HEK293 (cell line): ENCODE measurements around the gene SFXN4.

Source experiments
- KLF8 ChIP-seq: fragments of 450-650 bp; formaldehyde crosslinking; IDR thresholded peaks from 2 replicates; pipeline ENCODE4 v1.5.1; 2016; ENCODE audit warnings: missing biosample characterization, missing genetic modification characterization
- KLF9 ChIP-seq: fragments of 450-650 bp; formaldehyde crosslinking; IDR thresholded peaks from 2 replicates; pipeline ENCODE4 v1.5.1; 2016; ENCODE audit warnings: missing biosample characterization, missing genetic modification characterization, low read depth
- MYNN ChIP-seq: fragments of 450-650 bp; formaldehyde crosslinking; IDR thresholded peaks from 2 replicates; pipeline ENCODE4 v1.5.1; 2016; ENCODE audit warnings: missing biosample characterization, missing genetic modification characterization, borderline replicate concordance
- REPIN1 ChIP-seq: fragments of 450-650 bp; formaldehyde crosslinking; IDR thresholded peaks from 2 replicates; pipeline ENCODE4 v1.5.1; 2017; ENCODE audit warnings: missing biosample characterization, missing genetic modification characterization, low read depth
- SP3 ChIP-seq: fragments of 450-650 bp; formaldehyde crosslinking; IDR thresholded peaks from 2 replicates; pipeline ENCODE4 v1.5.1; 2016; ENCODE audit warnings: missing biosample characterization, missing genetic modification characterization
- SP7 ChIP-seq: fragments of 450-650 bp; formaldehyde crosslinking; IDR thresholded peaks from 2 replicates; pipeline ENCODE4 v1.5.1; 2016; ENCODE audit warnings: missing biosample characterization, missing genetic modification characterization
- TCF7L2 ChIP-seq: IDR thresholded peaks from 2 replicates; pipeline ENCODE4 v1.6.1; 2011; ENCODE audit warnings: low read depth, mild to moderate bottlenecking, inconsistent platforms, low read length, moderate library complexity, borderline replicate concordance
- WT1 ChIP-seq: fragments of 450-650 bp; formaldehyde crosslinking; IDR thresholded peaks from 2 replicates; pipeline ENCODE4 v1.5.1; 2016; ENCODE audit warnings: missing biosample characterization, missing genetic modification characterization
- ZBTB1 ChIP-seq: fragments of 450-650 bp; formaldehyde crosslinking; IDR thresholded peaks from 2 replicates; pipeline ENCODE4 v1.5.1; 2016; ENCODE audit warnings: missing biosample characterization, missing genetic modification characterization
- ZNF114 ChIP-seq: fragments of 450-650 bp; formaldehyde crosslinking; IDR thresholded peaks from 2 replicates; pipeline ENCODE4 v1.5.0; 2017; ENCODE audit warnings: missing biosample characterization, missing genetic modification characterization
- ZNF133 ChIP-seq: fragments of 450-650 bp; formaldehyde crosslinking; IDR thresholded peaks from 2 replicates; pipeline ENCODE4 v1.5.1; 2016; ENCODE audit warnings: missing biosample characterization, missing genetic modification characterization
- ZNF19 ChIP-seq: fragments of 450-650 bp; formaldehyde crosslinking; IDR thresholded peaks from 2 replicates; pipeline ENCODE4; 2016; ENCODE audit warnings: missing biosample characterization, missing genetic modification characterization, low read depth
- ZNF2 ChIP-seq: fragments of 450-650 bp; formaldehyde crosslinking; IDR thresholded peaks from 2 replicates; pipeline ENCODE4 v1.5.1; 2016; ENCODE audit warnings: missing biosample characterization, missing genetic modification characterization
- ZNF239 ChIP-seq: fragments of 450-650 bp; formaldehyde crosslinking; IDR thresholded peaks from 2 replicates; pipeline ENCODE4 v1.5.1; 2016; ENCODE audit warnings: missing biosample characterization, missing genetic modification characterization
- ZNF341 ChIP-seq: fragments of 450-650 bp; formaldehyde crosslinking; IDR thresholded peaks from 2 replicates; pipeline ENCODE4; 2016; ENCODE audit warnings: low read depth, missing biosample characterization, missing genetic modification characterization
- ZNF350 ChIP-seq: fragments of 450-650 bp; formaldehyde crosslinking; IDR thresholded peaks from 2 replicates; pipeline ENCODE4 v1.5.0; 2017; ENCODE audit warnings: missing biosample characterization, mild to moderate bottlenecking, missing genetic modification characterization
- ZNF354C ChIP-seq: fragments of 450-650 bp; formaldehyde crosslinking; IDR thresholded peaks from 2 replicates; pipeline ENCODE4 v1.5.1; 2016; ENCODE audit warnings: missing biosample characterization, missing genetic modification characterization, low read depth, borderline replicate concordance
- ZNF518A ChIP-seq: fragments of 450-650 bp; formaldehyde crosslinking; conservative IDR thresholded peaks from 2 replicates; pipeline ENCODE4 v1.5.1; 2016; ENCODE audit warnings: low read depth, missing biosample characterization, missing genetic modification characterization
- ZNF521 ChIP-seq: fragments of 450-650 bp; formaldehyde crosslinking; IDR thresholded peaks from 2 replicates; pipeline ENCODE4 v1.5.1; 2017; ENCODE audit warnings: missing biosample characterization, mild to moderate bottlenecking, missing genetic modification characterization
- ZNF529 ChIP-seq: fragments of 450-650 bp; formaldehyde crosslinking; IDR thresholded peaks from 2 replicates; pipeline ENCODE4 v1.5.1; 2017; ENCODE audit warnings: missing genetic modification characterization, missing biosample characterization; ENCODE audit not compliant: insufficient replicate concordance
- ZNF654 ChIP-seq: fragments of 450-650 bp; formaldehyde crosslinking; IDR thresholded peaks from 2 replicates; pipeline ENCODE4 v1.5.1; 2016; ENCODE audit warnings: low read depth, missing biosample characterization, missing genetic modification characterization
- ZNF658 ChIP-seq: fragments of 450-650 bp; formaldehyde crosslinking; IDR thresholded peaks from 2 replicates; pipeline ENCODE4; 2016; ENCODE audit warnings: missing biosample characterization, missing genetic modification characterization
- ZNF660 ChIP-seq: fragments of 450-650 bp; IDR thresholded peaks from 2 replicates; pipeline ENCODE4 v1.5.1; 2018; ENCODE audit warnings: missing biosample characterization, mild to moderate bottlenecking, missing genetic modification characterization
- ZSCAN4 ChIP-seq: fragments of 450-650 bp; formaldehyde crosslinking; IDR thresholded peaks from 2 replicates; pipeline ENCODE4 v1.5.1; 2017; ENCODE audit warnings: missing biosample characterization, missing genetic modification characterization
- ZXDB ChIP-seq: fragments of 450-650 bp; formaldehyde crosslinking; IDR thresholded peaks from 2 replicates; pipeline ENCODE4 v1.5.1; 2016; ENCODE audit warnings: missing biosample characterization, missing genetic modification characterization
- TF ChIP-seq, protein P1 (sequence below): fragments of 450-650 bp; formaldehyde crosslinking; IDR thresholded peaks from 2 replicates; pipeline ENCODE4 v1.5.1; 2016; ENCODE audit warnings: missing biosample characterization, missing genetic modification characterization
- TF ChIP-seq, protein P2 (sequence below): fragments of 450-650 bp; formaldehyde crosslinking; IDR thresholded peaks from 2 replicates; pipeline ENCODE4 v1.5.1; 2016; ENCODE audit warnings: missing biosample characterization, missing genetic modification characterization

SFXN4 gene

DNA sequence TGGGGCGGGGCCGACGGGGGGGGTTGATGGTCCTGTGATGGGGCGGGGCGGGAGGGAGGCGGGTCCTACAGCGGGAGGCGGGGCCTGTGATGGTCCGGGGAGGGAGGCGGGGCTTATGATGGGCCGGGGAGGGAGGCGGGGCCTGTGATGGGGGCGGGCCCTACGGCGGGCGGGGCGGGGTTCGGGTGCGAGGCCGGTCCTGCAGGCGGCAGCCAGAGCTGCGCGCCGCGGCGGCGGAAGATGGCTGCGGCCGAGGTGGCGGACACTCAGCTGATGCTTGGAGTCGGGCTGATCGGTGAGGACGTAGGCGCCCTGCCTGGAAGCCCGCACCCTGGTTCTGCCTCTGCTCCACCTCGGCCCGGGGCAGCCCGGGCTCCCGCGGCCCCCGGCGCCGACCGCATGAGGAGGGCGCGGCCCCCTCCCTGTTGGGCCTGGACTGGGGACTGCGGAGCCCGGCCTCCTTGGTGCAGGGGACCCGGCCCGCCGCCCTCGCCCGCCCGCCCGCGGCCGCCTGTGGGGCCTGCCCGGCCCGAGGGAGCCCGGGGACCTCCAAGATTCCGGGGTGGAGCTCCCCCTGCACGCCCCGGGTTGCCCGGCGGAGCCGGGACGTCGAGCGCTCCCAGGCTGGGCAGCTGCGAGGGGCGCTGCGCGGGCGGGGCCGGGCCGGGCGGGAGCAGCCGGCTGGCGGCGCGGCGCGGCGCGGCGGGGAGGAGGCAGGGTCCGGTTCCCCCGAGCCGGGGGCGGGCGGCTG, 61.4 kb downstream of the SFXN4 start, which contains the start of gene DENND10 (continued):
- TF ChIP-seq ZNF2 (tag by site-specific recombination) (no peak), ZNF654 (no peak), ZNF660 (tag by site-specific recombination) (no peak), ZXDB (tag by site-specific recombination) (peak; percentile 52; the same call in 1 of the 2 replicates), ZNF521 (no peak), ZNF114 (no peak), REPIN1 (tag by site-specific recombination) (peak; percentile 79; the same call in 1 of the 2 replicates), ZNF518A (no peak), SP3 (tag by site-specific recombination) (peak; percentile 42), KLF8 (tag by site-specific recombination) (peak; percentile 41; the same call in 1 of the 2 replicates), ZNF239 (tag by site-specific recombination) (no peak), ZNF133 (tag by site-specific recombination) (no peak), ZNF529 (no peak), ZNF354C (tag by site-specific recombination) (no peak), KLF9 (tag by site-specific recombination) (peak; percentile 57), ZNF341 (tag by site-specific recombination) (no peak), ZNF350 (tag by site-specific recombination) (no peak), TCF7L2 (no peak), MYNN (tag by site-specific recombination) (no peak), ZNF658 (tag by site-specific recombination) (no peak), WT1 (no peak), ZNF19 (no peak), SP7 (tag by site-specific recombination) (peak; percentile 52; the same call in 1 of the 2 replicates), ZSCAN4 (tag by site-specific recombination) (no peak), ZBTB1 (tag by site-specific recombination) (no peak)
- TF ChIP-seq, protein P1, sequence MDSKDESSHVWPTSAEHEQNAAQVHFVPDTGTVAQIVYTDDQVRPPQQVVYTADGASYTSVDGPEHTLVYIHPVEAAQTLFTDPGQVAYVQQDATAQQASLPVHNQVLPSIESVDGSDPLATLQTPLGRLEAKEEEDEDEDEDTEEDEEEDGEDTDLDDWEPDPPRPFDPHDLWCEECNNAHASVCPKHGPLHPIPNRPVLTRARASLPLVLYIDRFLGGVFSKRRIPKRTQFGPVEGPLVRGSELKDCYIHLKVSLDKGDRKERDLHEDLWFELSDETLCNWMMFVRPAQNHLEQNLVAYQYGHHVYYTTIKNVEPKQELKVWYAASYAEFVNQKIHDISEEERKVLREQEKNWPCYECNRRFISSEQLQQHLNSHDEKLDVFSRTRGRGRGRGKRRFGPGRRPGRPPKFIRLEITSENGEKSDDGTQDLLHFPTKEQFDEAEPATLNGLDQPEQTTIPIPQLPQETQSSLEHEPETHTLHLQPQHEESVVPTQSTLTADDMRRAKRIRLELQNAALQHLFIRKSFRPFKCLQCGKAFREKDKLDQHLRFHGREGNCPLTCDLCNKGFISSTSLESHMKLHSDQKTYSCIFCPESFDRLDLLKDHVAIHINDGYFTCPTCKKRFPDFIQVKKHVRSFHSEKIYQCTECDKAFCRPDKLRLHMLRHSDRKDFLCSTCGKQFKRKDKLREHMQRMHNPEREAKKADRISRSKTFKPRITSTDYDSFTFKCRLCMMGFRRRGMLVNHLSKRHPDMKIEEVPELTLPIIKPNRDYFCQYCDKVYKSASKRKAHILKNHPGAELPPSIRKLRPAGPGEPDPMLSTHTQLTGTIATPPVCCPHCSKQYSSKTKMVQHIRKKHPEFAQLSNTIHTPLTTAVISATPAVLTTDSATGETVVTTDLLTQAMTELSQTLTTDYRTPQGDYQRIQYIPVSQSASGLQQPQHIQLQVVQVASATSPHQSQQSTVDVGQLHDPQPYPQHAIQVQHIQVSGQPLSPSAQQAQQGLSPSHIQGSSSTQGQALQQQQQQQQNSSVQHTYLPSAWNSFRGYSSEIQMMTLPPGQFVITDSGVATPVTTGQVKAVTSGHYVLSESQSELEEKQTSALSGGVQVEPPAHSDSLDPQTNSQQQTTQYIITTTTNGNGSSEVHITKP (tag by site-specific recombination), result no peak
- TF ChIP-seq, protein P2, sequence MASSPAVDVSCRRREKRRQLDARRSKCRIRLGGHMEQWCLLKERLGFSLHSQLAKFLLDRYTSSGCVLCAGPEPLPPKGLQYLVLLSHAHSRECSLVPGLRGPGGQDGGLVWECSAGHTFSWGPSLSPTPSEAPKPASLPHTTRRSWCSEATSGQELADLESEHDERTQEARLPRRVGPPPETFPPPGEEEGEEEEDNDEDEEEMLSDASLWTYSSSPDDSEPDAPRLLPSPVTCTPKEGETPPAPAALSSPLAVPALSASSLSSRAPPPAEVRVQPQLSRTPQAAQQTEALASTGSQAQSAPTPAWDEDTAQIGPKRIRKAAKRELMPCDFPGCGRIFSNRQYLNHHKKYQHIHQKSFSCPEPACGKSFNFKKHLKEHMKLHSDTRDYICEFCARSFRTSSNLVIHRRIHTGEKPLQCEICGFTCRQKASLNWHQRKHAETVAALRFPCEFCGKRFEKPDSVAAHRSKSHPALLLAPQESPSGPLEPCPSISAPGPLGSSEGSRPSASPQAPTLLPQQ (tag by site-specific recombination), result peak; percentile 35; the same call in 1 of the 2 replicates
